Endodermal cell (in vitro differentiated cells): ENCODE data around the gene PRDM15. TPM values are rescaled to one million over a fixed set of nuclear protein-coding genes. Genes with fewer than 3 reads are reported as not detected.

Experiments
- DNase-seq: peaks from one replicate; pipeline ENCODE4 v3.0.0-alpha.2; 2017
- H3K27ac ChIP-seq: 2 replicates; pipeline ENCODE4 v1.5.1; 2013; ENCODE audit warnings: mild to moderate bottlenecking, low read depth, low read length, moderate library complexity
- H3K27me3 ChIP-seq: 2 replicates; pipeline ENCODE4 v1.6.1; 2013; ENCODE audit warnings: mild to moderate bottlenecking, low read length, moderate library complexity; ENCODE audit not compliant: insufficient read depth, control insufficient read depth, poor library complexity, severe bottlenecking
- H3K36me3 ChIP-seq: 2 replicates; pipeline ENCODE4 v1.7.0; 2013; ENCODE audit warnings: mild to moderate bottlenecking, low read length, moderate library complexity; ENCODE audit not compliant: control insufficient read depth, insufficient read depth
- H3K4me1 ChIP-seq: one replicate; pipeline ENCODE4 v1.7.0; 2013; ENCODE audit warnings: low read length; ENCODE audit not compliant: control insufficient read depth, insufficient read depth
- H3K4me3 ChIP-seq: 2 replicates; pipeline ENCODE4 v1.5.1; 2013; ENCODE audit warnings: mild to moderate bottlenecking, low read length, moderate library complexity
- H3K9ac ChIP-seq: 2 replicates; pipeline ENCODE4 v1.6.1; 2013; ENCODE audit warnings: mild to moderate bottlenecking, low read length, moderate library complexity; ENCODE audit not compliant: poor library complexity, severe bottlenecking; ENCODE audit errors: extremely low read depth
- H3K9me3 ChIP-seq: 2 replicates; pipeline ENCODE4 v1.6.1; 2013; ENCODE audit warnings: mild to moderate bottlenecking, low read length, moderate library complexity; ENCODE audit not compliant: control insufficient read depth
- H3K27ac Mint-ChIP-seq: 2 replicates; pipeline ENCODE4 v1.8.0; 2020; ENCODE audit warnings: mixed read lengths
- H3K27me3 Mint-ChIP-seq: 2 replicates; pipeline ENCODE4 v1.8.0; 2021; ENCODE audit warnings: mild to moderate bottlenecking, mixed read lengths; ENCODE audit not compliant: insufficient read depth
- H3K36me3 Mint-ChIP-seq: 2 replicates; pipeline ENCODE4 v1.8.0; 2020; ENCODE audit warnings: low read depth, mixed read lengths
- H3K4me1 Mint-ChIP-seq: 2 replicates; pipeline ENCODE4 v1.8.0; 2020; ENCODE audit warnings: mixed read lengths
- H3K4me3 Mint-ChIP-seq: 2 replicates; pipeline ENCODE4 v1.8.0; 2020; ENCODE audit warnings: mild to moderate bottlenecking, moderate library complexity, mixed read lengths
- H3K9me3 Mint-ChIP-seq: 2 replicates; pipeline ENCODE4 v1.8.0; 2020; ENCODE audit warnings: mild to moderate bottlenecking, mixed read lengths
- WGBS, 2 experiments: methylation state at CpG; one replicate each; pipeline versions ENCODE4 v1.1.5 to v1.1.7; 2013; ENCODE audit warnings: missing lambda C conversion rate in 2 of 2, mixed read lengths in 1 of 2; ENCODE audit not compliant: insufficient coverage in 1 of 2, insufficient read length in 1 of 2; 5-methylcytosine and 5-hydroxymethylcytosine counted together
- total RNA-seq, 2 donors: library from RNA; stranded (reverse); fragmentation: NEBNext Ultra II Directional in 1 of 2; extraction: Animal tissue kit (Norgen Biotek cat#: 25700) in 1 of 2; gene quantifications; 2 replicates in 1 of 2; 3 replicates in 1 of 2; pipeline ENCODE4 v1.2.1, GENCODE V29; 2021
- TF ChIP-seq, protein P1 (sequence below): fragments of 200-600 bp; sonication (generic); conservative IDR thresholded peaks from 2 replicates; pipeline ENCODE4 v1.5.0; 2021; ENCODE audit warnings: antibody characterized with exemption, mild to moderate bottlenecking

Gene PRDM15
- total RNA-seq, 2 donors from 2014 or later, result 8.8 to 10.1 TPM

DNA sequence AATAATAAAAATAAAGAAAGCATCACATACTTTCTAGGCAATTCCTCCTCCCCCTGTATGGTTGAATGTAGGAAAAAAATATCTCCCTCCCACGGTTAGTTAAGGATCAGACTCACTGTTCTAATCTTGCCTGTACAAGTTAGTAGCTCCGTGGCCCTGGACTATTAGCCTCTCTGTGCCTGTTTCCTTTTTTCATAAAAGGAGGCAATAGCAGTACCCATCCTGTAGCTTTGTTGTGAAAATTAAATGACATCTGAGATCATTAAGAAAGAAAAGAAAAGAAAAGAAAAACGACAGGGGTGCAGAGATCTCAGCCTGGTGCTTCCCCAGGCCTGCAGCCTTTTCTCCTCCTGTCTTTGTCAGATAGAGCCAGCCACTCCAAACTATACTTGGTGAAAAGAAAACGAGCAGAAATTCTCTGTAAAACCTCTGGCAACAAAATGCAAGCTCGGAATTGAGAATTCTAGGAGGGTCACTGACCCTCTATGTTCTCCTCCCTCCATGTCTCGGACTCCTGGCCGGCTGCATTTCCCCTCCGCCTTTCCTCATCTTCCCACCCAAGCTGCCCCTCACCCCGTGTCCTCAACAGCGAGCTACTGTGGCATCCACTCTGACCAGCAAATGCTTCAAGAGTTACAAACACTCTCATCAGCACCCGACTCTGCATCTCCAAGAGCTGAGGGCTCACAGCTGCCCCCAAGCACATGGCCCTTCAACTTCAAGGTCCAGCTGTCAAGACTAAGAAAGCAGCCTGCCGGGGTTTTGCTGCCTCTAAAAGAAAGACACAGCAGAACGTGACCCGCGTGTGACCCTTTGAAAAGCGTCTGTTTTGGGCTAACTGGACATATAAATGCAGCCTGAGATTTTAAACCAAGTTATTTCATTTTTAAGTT lies 125.9 kb downstream of the PRDM15 start:
- Histone ChIP-seq H3K9me3 (no peaks in the 10 kb centered on the region), H3K9ac (no peak overlapping the region), H3K4me3 (no peak overlapping the region), H3K27ac (peak overlapping the region; percentile 68), H3K4me1 (peaks cover 19% of the 10 kb centered on the region), H3K36me3 (peaks cover 19% of the 10 kb centered on the region), H3K27me3 (no peaks in the 10 kb centered on the region)
- TF ChIP-seq, protein P1, sequence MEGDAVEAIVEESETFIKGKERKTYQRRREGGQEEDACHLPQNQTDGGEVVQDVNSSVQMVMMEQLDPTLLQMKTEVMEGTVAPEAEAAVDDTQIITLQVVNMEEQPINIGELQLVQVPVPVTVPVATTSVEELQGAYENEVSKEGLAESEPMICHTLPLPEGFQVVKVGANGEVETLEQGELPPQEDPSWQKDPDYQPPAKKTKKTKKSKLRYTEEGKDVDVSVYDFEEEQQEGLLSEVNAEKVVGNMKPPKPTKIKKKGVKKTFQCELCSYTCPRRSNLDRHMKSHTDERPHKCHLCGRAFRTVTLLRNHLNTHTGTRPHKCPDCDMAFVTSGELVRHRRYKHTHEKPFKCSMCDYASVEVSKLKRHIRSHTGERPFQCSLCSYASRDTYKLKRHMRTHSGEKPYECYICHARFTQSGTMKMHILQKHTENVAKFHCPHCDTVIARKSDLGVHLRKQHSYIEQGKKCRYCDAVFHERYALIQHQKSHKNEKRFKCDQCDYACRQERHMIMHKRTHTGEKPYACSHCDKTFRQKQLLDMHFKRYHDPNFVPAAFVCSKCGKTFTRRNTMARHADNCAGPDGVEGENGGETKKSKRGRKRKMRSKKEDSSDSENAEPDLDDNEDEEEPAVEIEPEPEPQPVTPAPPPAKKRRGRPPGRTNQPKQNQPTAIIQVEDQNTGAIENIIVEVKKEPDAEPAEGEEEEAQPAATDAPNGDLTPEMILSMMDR, result no peak
- Mint-ChIP-seq H3K4me1 (peaks cover 33% of the 10 kb centered on the region), H3K9me3 (no peaks in the 10 kb centered on the region), H3K4me3 (no peak overlapping the region), H3K36me3 (peaks cover 41% of the 10 kb centered on the region), H3K27ac (no peak overlapping the region), H3K27me3 (no peaks in the 10 kb centered on the region)
- DNase-seq, result no peak
- WGBS, 2 experiments, result 54 to 65% methylated on average over 10 to 16 of the region's 16 CpGs

DNA sequence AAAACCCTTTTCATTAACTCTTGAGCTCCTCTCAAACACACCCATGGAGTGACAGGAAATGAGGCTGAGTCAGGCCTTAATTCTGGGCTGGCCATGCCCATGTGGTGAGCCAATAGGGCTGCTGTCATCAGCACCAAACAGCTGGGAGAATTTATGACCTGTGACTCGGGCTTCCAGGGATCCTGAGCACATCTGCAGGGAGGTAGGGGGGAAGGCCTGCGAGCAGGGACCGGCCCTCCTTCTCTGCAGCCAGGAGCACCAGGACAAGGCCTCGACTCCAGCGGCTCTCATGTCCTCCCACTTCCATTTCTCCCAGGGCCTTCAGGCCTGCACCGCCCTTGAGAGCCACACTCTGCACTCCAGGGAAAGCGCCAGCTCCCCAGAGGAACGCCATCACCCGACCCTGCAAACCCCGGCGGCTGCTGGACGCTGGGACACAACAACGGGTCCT lies 126.9 kb downstream of the PRDM15 start:
- Histone ChIP-seq H3K4me3 (no peak overlapping the region), H3K27me3 (no peaks in the 10 kb centered on the region), H3K4me1 (peaks cover 19% of the 10 kb centered on the region), H3K9ac (no peak overlapping the region), H3K27ac (peak overlapping the region; percentile 18), H3K36me3 (peaks cover 29% of the 10 kb centered on the region), H3K9me3 (no peaks in the 10 kb centered on the region)
- TF ChIP-seq, protein P1, result no peak
- 82 to 90% methylated on average over 2 to 13 of the region's 13 CpGs for WGBS, 2 experiments
- Mint-ChIP-seq H3K27me3 (no peaks in the 10 kb centered on the region), H3K4me3 (no peak overlapping the region), H3K4me1 (peaks cover 33% of the 10 kb centered on the region), H3K27ac (peak overlapping the region; percentile 39), H3K36me3 (peaks cover 49% of the 10 kb centered on the region), H3K9me3 (no peaks in the 10 kb centered on the region)
- no peak for DNase-seq

DNA sequence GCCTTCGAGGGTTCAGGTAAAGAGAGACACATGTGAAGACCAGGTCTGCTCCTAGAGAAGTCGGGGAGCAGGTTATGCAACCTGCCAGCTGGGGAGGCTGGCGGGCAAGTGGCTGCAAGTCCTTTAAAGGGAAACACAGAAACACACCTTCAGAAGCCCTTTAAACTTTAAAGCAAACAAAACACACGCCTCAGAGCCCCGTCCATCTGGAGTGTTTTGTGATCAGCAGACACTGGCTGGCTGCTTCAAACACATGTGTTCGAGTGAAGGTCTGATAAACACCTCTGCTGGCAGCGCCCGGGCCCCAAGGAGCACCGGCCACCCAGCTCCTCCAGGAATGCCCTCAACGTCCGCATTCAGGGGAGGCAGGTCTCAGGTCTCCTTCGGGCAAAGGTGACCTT lies 127.5 kb downstream of the PRDM15 start:
- no peak for DNase-seq
- Mint-ChIP-seq H3K4me1 (peaks cover 33% of the 10 kb centered on the region), H3K27me3 (no peaks in the 10 kb centered on the region), H3K27ac (no peak overlapping the region), H3K9me3 (no peaks in the 10 kb centered on the region), H3K36me3 (peaks cover 51% of the 10 kb centered on the region), H3K4me3 (no peak overlapping the region)
- peaks cover 32% of the 10 kb centered on the region for H3K36me3 ChIP-seq
- no peak overlapping the region for H3K9ac ChIP-seq
- H3K27ac ChIP-seq, result no peak overlapping the region
- TF ChIP-seq, protein P1, result no peak
- peaks cover 19% of the 10 kb centered on the region for H3K4me1 ChIP-seq
- H3K4me3 ChIP-seq, result no peak overlapping the region
- H3K27me3 ChIP-seq, result no peaks in the 10 kb centered on the region
- H3K9me3 ChIP-seq, result no peaks in the 10 kb centered on the region
- WGBS, 2 experiments, result 76 to 87% methylated on average over 10 to 12 of the region's 12 CpGs
